HuH-7.5 (cell line): ENCODE data around the gene KCMF1.
A peak's percentile ranks its signal among the peaks of the same experiment; 100 is the strongest.
"Not testable (repeated sequence)": the region's sequence is repeated elsewhere in the genome, so short reads cannot be mapped to it uniquely, and the experiment has no call there.

Source experiments
- DNase-seq: peaks from one replicate; pipeline ENCODE4 v3.0.0; 2011; ENCODE audit warnings: low spot score

Gene KCMF1

DNA sequence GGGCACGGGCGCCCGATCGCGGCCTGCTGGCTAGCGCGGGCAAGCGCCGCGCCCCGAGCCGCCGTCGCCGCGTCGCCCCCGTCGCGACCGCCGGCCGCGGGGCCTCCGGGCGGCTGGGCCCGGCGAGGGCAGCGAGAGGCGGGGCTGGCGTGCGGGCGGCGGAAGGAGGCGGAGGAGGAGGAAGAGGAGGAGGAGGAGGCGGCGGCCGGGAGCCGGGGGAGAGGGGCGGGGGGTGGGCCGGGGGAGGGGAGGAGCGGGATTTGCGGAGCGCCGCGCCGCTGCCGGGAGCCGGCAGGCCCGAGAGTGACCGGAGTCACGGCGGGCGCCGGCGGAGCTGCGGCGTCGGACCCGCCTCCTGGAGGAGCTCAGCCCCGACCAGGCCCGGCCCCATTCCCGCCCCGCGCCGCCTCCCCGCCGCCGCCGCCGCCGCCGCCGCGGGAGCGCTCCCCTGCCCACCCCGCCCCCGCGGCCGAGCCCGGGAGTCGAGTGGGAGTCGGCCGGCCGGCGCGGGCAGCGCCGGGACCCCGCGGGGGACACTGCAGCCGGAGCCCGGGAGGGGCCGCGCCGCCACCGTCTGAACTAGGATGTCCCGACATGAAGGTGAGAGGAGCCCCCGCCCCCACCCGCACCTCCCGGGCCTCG, at the start of gene KCMF1:
KCMF1 (plus strand) TSS at position 294 of the 642 bp plus-strand sequence; CDS start at position 585, 291 bp downstream.
- peak; percentile 75 for DNase-seq

GRCh38 chr2:84923009-84923408, 48.0 kb upstream of the KCMF1 start:
- DNase-seq = no peak

DNA sequence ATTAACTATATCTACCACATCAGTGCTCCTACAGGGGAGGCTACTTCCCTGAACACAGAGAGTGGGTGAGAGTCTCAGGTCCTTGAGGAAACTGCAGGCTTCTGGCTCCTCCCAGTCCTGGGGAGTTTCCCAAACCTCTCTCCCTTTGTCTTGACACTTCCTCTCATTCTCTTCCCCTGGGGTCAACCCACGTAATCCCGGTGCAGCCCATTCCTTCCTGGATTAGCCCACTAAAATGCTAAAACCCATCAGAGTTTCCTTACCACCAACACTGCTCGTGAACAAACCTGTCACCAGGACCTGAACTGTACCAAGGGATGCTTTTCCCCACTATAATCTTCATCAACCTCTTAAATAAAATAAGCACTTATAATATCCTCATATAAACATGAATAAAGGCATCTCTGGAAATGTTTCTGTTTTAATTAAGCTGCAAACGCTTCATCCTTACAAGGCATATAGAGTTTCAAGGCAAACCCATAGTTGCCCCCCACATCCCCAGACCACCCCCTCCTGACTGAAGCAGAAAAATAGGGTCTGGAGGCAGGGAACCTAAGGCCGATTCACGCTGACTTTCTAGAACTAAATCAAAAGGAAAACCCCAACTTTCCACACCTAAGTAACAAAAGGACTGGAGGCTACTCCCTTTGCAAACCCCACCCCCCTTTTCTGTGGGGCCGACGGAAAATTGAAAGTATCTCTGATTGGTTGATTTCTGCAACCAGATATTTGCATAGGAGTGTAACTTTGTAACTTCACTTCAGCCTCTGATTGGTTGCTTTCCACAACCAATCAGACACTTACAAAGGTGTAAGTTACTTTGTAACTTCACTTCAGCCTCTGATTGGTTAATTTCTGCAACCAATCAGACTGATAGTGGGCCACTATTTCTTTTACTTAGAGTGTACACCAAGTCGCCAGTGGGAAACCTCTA, 46.5 kb upstream of the KCMF1 start:
- DNase-seq = no peak

GRCh38 chr2:84925336-84925723, 45.6 kb upstream of the KCMF1 start:
- no peak for DNase-seq

GRCh38 chr2:84925724-84926376, 45.1 kb upstream of the KCMF1 start:
- DNase-seq = peak; percentile 70

- DNase-seq = no peak
Measured at GRCh38 chr2:84927275-84927627, 43.7 kb upstream of the KCMF1 start.

DNA sequence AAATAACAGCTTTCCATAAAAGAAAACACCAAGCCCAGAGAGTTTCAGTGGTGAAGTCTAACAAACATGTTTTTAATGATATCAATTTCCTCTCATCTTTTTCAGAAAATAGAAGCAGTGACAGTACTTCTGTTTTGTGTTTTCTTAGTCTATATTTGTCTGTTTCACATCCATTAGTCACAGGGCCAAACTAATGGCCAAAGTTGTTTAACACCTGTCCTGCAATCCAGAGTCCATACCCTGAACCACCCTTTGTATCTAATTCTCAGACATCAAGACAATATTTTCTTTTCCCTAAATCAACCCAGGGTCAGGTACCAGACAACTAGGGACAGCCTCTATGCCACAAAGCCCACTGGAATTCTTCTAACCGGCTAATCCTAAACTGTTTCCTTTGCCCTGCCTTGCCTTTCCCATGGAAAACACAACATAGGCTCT, 39.6 kb upstream of the KCMF1 start:
- no peak for DNase-seq

- DNase-seq = no peak
Measured at GRCh38 chr2:84938194-84938879, 32.6 kb upstream of the KCMF1 start.

DNA sequence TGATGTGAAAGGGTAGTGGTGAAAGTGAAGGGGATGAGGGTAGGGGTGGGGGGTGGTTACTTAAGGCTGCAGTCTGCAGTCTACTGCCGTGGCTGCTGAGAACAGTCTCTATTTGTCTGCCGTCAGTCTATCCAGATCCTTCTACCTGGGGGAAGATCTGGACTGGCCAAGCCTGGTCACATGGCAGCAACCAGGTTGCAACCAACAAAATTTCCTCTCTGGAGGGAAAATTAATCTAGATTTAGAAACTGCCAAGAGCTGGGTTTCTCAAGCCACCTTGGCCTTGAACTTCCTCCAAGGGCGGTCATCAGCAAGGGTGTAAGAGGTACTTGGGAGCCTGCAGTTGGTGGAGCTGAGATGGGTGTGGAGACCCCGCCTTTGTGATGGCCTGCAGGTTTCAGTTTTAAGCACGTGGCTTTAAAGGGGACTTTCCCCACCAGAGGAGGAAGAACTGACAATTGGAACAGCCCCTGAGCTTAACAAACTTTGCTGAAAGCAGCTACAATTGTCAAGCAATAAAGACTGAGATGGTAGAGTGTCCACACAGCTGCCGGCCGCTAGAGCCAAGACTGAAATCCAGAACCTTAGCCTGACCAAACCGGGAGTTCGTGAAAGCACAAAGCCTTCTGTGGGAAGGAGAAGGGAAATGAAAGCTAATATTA, 31.4 kb upstream of the KCMF1 start:
- no peak for DNase-seq

DNA sequence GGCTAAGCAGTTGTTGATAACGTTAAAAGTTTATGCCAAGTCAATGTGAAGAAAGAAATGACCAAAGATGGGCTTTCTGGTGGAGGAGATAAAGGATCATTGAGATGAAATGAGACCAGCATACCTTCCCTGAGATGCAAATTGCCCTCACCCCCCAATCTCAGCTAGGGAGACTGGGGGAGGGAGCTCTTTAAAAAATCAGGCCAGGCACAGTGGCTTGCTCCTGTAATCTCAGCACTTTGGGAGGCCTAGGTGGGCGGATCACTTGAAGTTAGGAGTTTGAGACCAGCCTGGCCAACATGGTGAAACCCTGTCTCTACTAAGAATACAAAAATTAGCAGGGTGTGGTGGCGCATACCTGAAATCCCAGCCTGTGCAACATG, 30.9 kb upstream of the KCMF1 start:
- no peak for DNase-seq

GRCh38 chr2:84940831-84941412, 30.0 kb upstream of the KCMF1 start:
- DNase-seq = no peak

DNA sequence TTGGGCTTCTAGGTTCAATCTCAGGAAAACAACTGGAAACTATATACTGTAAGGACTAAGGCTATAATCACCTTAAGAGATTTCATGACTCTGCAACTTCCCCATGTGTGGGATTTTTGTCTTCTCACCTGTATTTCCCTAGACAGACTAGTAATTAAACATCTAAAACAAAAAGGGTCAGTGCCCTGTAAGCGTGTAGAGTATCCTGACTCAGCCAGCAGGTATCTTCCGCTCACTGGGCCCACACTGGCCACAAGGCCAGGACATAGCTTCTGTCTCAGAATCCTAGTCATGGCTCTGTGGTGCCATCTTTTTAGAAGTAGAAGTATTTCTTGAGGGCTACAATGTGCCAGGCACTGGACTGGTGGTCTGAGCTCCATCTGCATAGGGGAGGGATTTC, 28.8 kb upstream of the KCMF1 start:
- DNase-seq = no peak

DNA sequence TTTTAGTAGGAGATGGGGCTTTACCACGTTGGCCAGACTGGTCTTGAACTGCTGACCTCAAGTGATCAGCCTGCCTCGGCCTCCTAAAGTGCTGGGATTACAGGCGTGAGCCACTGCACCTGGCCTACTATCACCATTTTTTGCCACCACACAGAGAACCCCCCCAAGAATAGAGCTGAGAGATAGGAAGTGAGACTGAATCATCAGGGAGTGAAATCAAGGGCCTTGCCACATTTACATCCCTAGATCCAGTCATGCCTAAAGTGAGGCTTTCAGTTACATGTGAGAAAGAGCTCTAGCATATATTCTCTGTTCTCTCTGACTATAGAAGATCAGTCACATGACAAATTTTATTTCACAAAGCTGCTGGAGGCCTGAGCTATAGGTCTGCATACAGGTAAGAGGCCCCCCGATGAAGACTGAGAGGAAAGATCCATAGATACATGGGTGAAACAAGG, 28.0 kb upstream of the KCMF1 start:
- no peak for DNase-seq

GRCh38 chr2:84944295-84944909, 26.6 kb upstream of the KCMF1 start:
- DNase-seq = no peak

- DNase-seq = not testable (repeated sequence)
Measured at GRCh38 chr2:84945838-84946203, 25.1 kb upstream of the KCMF1 start.

GRCh38 chr2:84946204-84947009, 24.6 kb upstream of the KCMF1 start:
- no peak for DNase-seq

DNA sequence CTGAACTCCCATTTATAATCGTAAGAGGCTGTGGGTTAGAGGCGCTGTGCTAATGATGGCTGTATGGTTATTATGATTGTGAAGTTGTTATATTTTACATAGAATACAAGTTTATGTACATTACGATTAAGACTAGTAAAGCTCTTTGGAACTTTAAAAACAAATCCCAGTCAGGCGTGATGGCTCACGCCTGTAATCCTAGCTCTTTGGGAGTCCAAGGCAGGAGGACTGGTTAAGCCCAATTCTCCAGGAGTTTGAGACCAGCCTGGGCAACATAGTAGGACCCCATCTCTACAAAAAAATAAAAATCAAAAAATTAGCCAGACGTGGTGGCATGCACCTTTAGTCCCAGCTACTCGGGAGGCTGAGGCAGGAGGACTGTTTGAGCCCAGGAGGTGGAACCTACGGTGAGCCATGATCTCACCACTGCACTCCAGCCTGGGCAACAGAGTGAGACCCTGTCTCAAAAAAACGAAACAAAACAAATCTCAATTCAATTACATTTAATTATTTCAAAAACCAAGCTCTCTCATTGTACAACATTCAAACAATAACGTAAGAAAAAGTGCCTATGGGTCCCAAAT, 23.9 kb upstream of the KCMF1 start:
- DNase-seq = no peak

GRCh38 chr2:84953535-84953934, 17.4 kb upstream of the KCMF1 start:
- DNase-seq = no peak

DNA sequence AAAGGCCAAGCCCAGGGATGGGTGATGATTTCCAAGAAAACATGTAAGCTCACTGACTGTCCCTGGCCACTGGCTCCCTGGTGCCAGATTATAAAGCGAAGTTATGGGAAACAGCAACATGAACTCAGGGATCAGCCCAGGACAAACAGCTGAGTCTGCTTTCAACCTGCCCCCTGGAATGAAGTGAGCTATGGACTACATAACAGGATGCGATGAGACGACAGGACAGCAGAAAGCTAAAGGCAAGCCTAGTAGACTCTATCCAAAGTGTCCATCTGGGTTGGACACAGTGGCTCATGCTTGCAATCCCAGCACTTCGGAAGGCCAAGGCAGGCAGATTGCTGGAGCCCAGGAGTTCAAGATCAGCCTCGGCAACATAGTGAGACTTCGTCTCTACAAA, 16.6 kb upstream of the KCMF1 start:
- no peak for DNase-seq
